ENCODE results near the gene OXNAD1.

The OXNAD1 gene

GRCh38 chr3:16247282-16248061 lies 17.5 kb upstream of the OXNAD1 start:
- peak; percentile 66 for DNase-seq (ENCODE audit: low read depth, low spot score)

GRCh38 chr3:16248556-16248955 lies 16.5 kb upstream of the OXNAD1 start:
- no peak for DNase-seq (ENCODE audit: low read depth, low spot score)

- no peak for DNase-seq (ENCODE audit: low read depth, low spot score)
These were observed 15.7 kb upstream of the OXNAD1 start for GRCh38 chr3:16249336-16249735.

- DNase-seq (ENCODE audit: low read depth, low spot score), result no peak
These were observed 15.1 kb upstream of the OXNAD1 start for GRCh38 chr3:16249886-16250285.

GRCh38 chr3:16251316-16252085 lies 13.5 kb upstream of the OXNAD1 start:
- no peak for DNase-seq (ENCODE audit: low read depth, low spot score)

- no peak for DNase-seq (ENCODE audit: low read depth, low spot score)
These were observed 12.6 kb upstream of the OXNAD1 start for GRCh38 chr3:16252243-16252978.

GRCh38 chr3:16252988-16253387 lies 12.0 kb upstream of the OXNAD1 start:
- DNase-seq (ENCODE audit: low read depth, low spot score), result no peak

- DNase-seq (ENCODE audit: low read depth, low spot score), result no peak
These were observed 11.4 kb upstream of the OXNAD1 start for GRCh38 chr3:16253601-16254000.

GRCh38 chr3:16254916-16255315 lies 10.1 kb upstream of the OXNAD1 start:
- no peak for DNase-seq (ENCODE audit: low read depth, low spot score)

GRCh38 chr3:16255326-16255725 lies 9.7 kb upstream of the OXNAD1 start:
- no peak for DNase-seq (ENCODE audit: low read depth, low spot score)

GRCh38 chr3:16255726-16256125 lies 9.3 kb upstream of the OXNAD1 start:
- no peak for DNase-seq (ENCODE audit: low read depth, low spot score)

GRCh38 chr3:16257309-16257708 lies 7.7 kb upstream of the OXNAD1 start:
- no peak for DNase-seq (ENCODE audit: low read depth, low spot score)

GRCh38 chr3:16258177-16258576 lies 6.8 kb upstream of the OXNAD1 start:
- no peak for DNase-seq (ENCODE audit: low read depth, low spot score)

GRCh38 chr3:16258866-16259265 lies 6.1 kb upstream of the OXNAD1 start:
- DNase-seq (ENCODE audit: low read depth, low spot score), result no peak

GRCh38 chr3:16260046-16260445 lies 5.0 kb upstream of the OXNAD1 start:
- no peak for DNase-seq (ENCODE audit: low read depth, low spot score)

- DNase-seq (ENCODE audit: low read depth, low spot score), result no peak
These were observed 2.8 kb upstream of the OXNAD1 start for GRCh38 chr3:16262174-16262573.

GRCh38 chr3:16264174-16264707 lies 771 bp upstream of the OXNAD1 start:
- DNase-seq (ENCODE audit: low read depth, low spot score), result no peak

GRCh38 chr3:16265455-16265786 lies 409 bp downstream of the OXNAD1 start:
- no peak for DNase-seq (ENCODE audit: low read depth, low spot score)

GRCh38 chr3:16266714-16267113 lies 1.7 kb downstream of the OXNAD1 start:
- DNase-seq (ENCODE audit: low read depth, low spot score), result no peak

- DNase-seq (ENCODE audit: low read depth, low spot score), result no peak
These were observed 5.8 kb downstream of the OXNAD1 start for GRCh38 chr3:16270855-16271254.

GRCh38 chr3:16272588-16272987 lies 7.6 kb downstream of the OXNAD1 start:
- DNase-seq (ENCODE audit: low read depth, low spot score), result no peak

GRCh38 chr3:16273867-16274266 lies 8.9 kb downstream of the OXNAD1 start:
- no peak for DNase-seq (ENCODE audit: low read depth, low spot score)
